GM18951 (cell line): ENCODE data around the gene ZPBP2.
"Not testable (repeated sequence)": the region's sequence is repeated elsewhere in the genome, so short reads cannot be mapped to it uniquely, and the experiment has no call there.

Experiments
- POLR2A ChIP-seq: IDR thresholded peaks from 4 replicates; pipeline ENCODE4 v1.6.1; 2011; ENCODE audit warnings: mild to moderate bottlenecking; ENCODE audit not compliant: insufficient read length, insufficient read depth; ENCODE audit errors: extremely low read depth
- in situ Hi-C: fragments of 300-500 bp; cut with MboI; formaldehyde crosslinking; loops from one replicate; pipeline ENCODE4 v1.12.0; 2022; ENCODE audit warnings: low sequenced_read_pairs, mixed read lengths, inconsistent platforms; ENCODE audit not compliant: unreplicated experiment

Gene ZPBP2

GRCh38 chr17:39867084-39867879 lies 720 bp upstream of the ZPBP2 start:
- peak; percentile 31 for TF ChIP-seq POLR2A
- in situ Hi-C loops, result no loop called here

GRCh38 chr17:39868554-39868942 lies 546 bp downstream of the ZPBP2 start:
- no peak for TF ChIP-seq POLR2A
- in situ Hi-C loops, result no loop called here

- no peak for TF ChIP-seq POLR2A
- in situ Hi-C loops, result loop anchor here (10.0 kb wide), 1 partner anchor 114 kb away; the partner anchor contains the start of gene PSMD3
These were observed 2.8 kb downstream of the ZPBP2 start for GRCh38 chr17:39870776-39871175.

DNA sequence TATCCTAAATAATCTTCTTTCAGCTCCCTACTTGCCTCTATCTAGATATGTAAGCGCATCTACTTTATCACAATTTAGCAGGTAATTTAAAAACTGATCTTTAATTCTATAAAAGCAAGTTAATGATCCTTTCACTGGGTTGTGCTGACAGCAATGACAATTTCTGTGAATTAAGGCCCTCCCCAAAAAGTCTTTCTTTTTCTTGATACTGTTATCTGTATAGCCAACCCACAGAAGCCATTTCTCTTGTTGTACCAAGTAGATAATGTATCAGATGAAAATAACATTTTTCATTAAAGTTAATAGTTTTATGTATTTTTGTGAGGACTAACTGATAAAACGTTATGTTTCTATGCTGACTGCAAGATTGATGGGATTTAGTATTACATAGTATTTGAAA lies 3.8 kb downstream of the ZPBP2 start:
- in situ Hi-C loops, result loop anchor here (10.0 kb wide), 1 partner anchor 113 kb away; the partner anchor contains the start of gene PSMD3
- no peak for TF ChIP-seq POLR2A

- no peak for TF ChIP-seq POLR2A
- in situ Hi-C loops, result loop anchor here (10.0 kb wide), 1 partner anchor 112 kb away; the partner anchor contains the start of gene PSMD3
These were observed 4.7 kb downstream of the ZPBP2 start for GRCh38 chr17:39872751-39873150.

GRCh38 chr17:39886102-39886501 lies 18.1 kb downstream of the ZPBP2 start:
- in situ Hi-C loops, result not testable (repeated sequence)

- in situ Hi-C loops, result no loop called here
- TF ChIP-seq POLR2A, result no peak
These were observed 19.1 kb downstream of the ZPBP2 start for GRCh38 chr17:39887078-39887477.

GRCh38 chr17:39889200-39889599 lies 21.2 kb downstream of the ZPBP2 start:
- in situ Hi-C loops, result no loop called here

DNA sequence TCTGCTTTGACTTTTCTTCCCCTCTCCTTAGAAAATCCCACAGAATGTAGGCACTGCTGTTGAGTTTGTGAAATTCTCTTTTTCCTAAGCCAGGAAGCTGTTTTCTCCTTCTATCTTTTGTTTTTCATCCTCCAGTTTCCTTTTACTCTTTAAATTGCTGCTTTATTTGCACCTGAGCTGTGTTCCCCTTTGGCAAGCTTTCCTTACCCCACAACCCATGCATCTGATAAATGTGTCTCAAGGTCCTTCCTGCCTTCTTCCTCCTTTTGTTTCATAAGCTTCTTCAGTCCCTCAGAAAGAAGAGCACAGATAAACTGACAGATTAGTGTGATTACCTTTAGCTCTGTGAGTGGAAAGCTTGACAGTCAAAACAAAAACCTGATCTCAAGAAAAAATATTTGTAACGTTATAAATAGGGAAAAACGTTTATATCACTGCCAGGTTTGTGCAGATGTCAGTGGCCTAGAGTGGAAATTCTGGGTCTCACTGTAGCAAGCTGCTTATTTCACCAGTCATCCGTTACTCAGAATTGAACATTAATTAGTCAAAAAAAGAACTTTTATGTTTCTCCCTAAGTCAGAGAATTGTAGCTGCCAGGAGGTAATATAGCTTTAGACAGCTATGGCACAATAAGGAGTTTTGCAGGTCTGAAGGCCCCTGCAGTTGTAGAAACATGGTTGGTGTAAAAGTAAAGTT lies 26.8 kb downstream of the ZPBP2 start:
- no peak for TF ChIP-seq POLR2A
- in situ Hi-C loops, result no loop called here

More at GRCh38 chr17:39889200-39889599, 21.2 kb downstream of the ZPBP2 start:
- TF ChIP-seq POLR2A, result no peak

DNA sequence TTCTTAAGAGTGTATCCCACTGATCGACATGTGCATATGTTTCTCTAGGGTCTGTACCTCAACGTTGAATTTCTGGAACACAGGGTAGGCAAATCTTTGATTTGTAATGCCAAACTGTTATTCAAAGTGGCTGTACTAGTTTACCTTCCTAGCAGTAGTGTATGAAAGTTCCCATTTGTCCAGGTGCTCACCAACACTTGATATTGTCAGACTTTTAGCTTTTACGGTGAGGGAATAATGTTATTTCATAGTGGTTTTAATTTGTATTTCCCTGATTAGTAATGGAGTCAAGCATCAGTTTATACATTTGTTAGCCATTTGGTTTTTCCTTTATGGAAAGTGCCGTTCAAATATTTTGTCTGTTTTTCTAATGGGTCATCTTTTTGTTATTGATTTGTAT lies 30.1 kb downstream of the ZPBP2 start:
- TF ChIP-seq POLR2A, result no peak
- in situ Hi-C loops, result no loop called here

DNA sequence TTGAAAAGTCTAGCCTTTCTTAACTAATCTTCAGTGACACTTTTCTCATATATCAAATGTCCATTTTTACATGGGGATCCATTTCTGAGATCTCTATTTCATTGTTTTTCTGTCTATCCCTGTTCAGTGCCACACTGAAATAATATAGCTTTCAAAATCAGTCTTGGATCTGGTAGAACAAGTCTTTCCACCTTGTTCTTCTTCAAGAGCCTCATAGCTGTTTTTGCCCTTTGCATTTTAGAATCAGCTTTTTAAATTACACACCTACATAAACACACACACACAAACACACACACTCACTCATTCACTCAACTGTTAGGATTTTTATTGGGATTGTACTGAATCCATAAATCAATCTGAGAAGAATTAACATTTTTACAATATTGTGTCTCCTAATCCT lies 31.2 kb downstream of the ZPBP2 start:
- no peak for TF ChIP-seq POLR2A
- in situ Hi-C loops, result no loop called here

DNA sequence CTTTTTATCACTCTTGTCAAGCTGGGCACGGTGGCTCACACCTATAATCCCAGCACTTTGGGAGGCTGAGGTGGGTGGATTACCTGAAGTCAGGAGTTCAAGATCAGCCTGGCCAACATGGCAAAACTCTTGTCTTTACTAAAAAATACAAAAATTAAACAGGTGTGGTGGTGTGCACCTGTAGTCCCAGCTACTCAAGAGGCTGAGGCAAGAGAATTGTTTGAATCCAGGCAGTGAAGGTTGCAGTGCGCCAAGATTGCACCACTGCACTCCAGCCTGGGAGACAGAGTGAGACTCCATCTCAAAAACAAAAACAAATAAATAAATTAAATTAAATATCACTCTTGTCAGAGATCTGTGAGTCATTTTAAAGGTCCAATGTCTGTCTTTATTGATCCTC lies 34.0 kb downstream of the ZPBP2 start:
- in situ Hi-C loops, result not testable (repeated sequence)

GRCh38 chr17:39903158-39903884 lies 35.3 kb downstream of the ZPBP2 start:
- in situ Hi-C loops, result no loop called here
- TF ChIP-seq POLR2A, result no peak

- in situ Hi-C loops, result no loop called here
- TF ChIP-seq POLR2A, result no peak
These were observed 36.9 kb downstream of the ZPBP2 start for GRCh38 chr17:39904990-39905288.

GRCh38 chr17:39908789-39909352 lies 40.9 kb downstream of the ZPBP2 start:
- no peak for TF ChIP-seq POLR2A
- in situ Hi-C loops, result no loop called here
